Measurements from ENCODE around the gene SYP.
A peak's percentile ranks its signal among the peaks of the same experiment; 100 is the strongest.

SYP gene

DNA sequence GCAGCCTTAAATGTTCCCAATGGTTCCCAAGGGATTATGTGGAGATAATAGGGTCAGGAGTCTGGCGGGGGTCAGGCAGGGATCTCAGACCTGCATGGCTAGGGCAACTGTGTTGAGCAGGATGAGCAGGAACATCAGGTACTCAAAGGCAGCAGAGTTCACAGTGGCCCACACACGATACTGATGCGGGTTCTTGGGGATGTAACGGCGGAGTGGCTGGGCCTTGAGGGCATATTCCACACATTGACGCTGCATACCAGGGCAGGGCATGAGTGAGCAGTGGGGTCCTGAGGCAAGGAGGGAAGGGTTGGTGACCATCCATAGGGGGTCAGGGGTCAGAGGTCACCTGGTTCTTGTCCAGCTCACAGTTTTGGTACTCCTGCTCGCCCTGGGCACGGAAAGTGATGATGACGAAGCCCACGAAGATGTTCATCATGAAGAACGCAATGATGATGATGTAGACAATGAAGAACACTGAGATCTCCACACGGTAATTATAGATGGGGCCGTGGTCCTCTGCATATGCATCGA lies 15.1 kb upstream of the SYP start:
- no peak for DNase-seq

DNA sequence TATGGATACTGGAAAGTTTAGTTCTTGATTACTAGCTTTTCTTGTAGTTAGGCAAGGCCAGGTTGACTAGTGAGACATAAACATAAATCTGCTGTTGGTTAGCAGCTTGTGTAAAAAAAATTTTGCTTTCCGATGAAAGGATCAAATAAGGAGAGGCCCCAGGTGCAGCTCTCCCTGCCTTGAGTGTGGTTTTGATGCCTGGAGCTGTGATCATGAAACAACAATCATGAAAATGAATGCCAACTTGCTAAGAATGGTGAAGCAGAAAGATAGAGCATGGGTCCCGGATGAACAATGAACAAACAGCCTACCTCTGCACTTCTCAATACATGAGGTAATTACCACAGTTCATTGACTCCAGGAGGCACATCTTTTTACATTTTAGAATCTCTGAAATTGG lies 14.4 kb upstream of the SYP start:
- no peak for DNase-seq

DNA sequence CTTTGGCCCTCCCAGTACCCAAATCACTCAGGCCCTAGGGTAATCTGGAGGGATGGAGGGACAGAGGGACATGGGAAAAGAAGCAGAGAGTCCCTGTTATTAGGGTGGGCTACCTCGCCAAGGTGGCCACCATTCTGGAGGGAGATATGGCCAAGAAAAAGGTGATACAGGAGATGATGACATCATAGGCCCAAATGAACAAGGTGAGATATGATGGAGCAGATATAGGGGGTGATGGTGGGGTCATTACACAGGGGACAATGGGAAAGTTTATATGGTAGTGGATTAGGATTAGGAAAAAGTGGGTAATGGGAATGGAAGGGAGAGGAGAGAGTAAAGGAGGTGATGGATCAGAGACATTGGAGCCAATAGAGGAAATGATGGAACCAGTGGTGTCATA lies 12.9 kb upstream of the SYP start:
- no peak for DNase-seq

DNA sequence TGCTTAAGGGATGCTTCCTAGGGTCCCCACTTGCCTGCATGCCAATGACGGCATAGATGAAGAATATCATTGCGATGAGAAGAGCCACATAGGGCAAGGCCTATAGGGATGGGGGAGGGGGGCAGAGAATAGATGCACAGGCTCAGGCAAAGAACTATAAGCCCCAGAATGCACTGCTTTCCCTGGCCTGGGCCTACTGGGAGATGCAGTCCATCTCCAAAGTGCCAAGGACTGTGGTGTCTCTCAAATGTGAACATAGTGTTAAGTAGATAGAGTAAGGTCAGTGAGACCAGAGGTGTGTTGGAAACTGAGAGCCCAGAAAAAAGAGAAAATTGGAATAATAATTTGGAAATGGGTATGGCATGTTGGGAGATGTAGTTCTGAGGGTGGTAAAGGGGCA lies 12.2 kb upstream of the SYP start:
- no peak for DNase-seq

DNA sequence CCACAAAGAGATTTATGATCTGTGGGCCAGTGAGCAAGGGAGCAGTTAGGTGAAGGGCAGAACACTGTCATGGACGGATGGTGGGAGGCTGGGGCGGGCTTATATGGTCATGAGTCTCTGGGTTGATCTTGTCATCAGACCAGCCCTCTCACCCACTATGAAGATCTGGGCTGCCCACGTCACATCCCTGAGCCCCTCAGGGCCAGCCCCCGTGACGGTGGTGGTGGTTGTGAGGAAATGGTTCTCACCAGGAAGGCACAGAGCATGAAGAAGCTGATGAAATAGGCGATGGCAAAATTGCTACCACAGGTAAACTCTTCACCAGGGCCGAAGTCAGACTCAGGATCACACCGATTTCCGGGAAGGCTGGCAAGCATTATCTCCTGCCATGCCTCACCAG lies 11.1 kb upstream of the SYP start:
- DNase-seq, result no peak

DNA sequence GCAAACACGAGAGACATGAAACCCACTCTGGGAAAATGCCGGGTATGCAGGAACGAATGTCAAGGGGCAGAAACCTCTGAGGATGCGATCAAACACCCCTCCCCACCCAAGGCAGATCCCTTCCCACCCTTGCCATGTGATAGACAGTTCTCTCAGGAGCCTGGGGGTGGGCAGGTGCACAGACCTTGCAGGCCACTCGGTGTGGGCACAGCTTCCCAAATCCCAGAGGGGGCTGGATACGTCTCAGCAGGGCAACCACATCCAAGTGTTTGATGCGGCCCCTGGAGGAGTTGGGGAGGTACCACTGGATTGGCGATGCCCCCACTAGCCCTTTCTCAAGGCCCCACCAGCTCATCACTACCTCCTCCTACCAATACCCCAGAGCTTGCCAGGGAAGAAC lies 10.4 kb upstream of the SYP start:
- DNase-seq, result no peak

DNA sequence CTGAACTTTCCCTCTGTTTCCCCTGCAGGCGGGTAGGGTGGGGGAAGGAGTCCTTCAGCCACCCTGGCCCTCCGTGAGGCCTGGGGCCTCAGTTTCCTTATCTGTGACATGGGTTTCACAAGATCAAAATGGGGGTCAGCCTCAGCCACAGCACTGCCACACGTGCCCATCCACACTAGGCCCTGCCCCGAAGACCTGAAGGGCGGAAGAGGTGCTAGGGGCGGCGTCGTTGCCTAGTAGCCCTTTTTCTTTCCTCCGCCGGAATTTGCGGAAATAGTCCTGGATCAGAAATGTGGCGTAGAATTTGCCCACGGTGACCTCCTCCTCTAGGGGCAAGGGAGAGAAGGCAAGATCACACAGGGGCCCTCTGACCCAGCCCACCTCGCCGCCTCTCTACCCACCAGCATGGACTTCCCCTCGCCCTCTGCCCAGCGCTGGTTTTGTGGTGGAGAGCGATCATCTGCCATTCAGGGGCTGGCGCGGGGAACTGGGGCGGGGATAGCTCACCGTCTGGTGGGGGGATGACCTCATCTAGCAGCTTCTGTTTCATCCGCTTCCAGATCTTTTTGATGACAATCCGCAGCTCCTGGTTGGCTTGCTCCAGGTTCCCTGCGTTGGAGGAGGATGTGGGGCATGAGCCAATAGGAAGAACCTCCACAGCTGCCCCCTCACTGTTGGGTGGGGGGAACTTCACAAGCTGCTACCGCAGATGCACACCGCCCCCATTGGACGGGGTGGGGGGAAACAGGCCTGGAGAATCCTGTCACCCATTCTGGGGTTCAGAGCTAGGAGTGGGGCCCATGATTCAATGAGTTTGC lies 9.7 kb upstream of the SYP start:
- no peak for DNase-seq

DNA sequence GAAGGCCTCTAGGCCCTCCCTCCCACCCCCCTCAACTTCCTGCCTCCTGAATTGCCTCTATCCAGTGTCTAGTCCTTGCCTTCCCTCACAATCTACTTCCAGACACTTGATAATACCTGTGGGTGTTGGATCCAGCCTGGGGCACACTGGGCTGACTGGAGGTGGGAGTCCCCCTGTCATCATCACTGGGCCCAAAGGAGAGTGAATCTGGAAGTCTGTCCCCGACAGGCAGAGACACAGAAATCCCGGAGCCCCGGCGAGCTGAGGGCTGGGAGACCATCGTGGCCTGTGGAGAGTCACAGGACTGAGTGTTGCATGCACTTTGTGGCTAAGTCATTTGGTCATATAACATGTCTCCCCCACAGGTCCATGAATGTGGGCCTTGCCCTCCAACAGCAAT lies 8.4 kb upstream of the SYP start:
- no peak for DNase-seq

DNA sequence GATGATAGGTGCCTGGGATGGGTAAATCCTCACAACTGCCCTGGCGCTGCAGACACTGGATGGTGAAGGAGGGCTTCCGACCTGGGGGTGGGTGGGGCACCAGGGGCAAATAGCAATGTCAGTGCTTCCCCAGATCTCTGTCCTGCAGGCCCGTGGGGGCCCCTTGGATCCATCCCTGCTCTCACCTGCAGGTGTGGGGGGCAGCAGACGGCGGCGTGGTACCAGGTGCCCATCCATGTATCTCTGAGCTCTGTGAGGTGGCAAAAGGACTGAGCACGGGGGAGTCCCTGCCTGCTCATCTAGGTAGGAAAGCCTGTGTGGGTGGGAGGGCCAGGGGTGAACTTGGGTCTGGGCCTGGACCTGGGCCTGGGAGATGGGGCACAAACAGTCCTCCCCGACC lies 6.5 kb upstream of the SYP start:
- no peak for DNase-seq

DNA sequence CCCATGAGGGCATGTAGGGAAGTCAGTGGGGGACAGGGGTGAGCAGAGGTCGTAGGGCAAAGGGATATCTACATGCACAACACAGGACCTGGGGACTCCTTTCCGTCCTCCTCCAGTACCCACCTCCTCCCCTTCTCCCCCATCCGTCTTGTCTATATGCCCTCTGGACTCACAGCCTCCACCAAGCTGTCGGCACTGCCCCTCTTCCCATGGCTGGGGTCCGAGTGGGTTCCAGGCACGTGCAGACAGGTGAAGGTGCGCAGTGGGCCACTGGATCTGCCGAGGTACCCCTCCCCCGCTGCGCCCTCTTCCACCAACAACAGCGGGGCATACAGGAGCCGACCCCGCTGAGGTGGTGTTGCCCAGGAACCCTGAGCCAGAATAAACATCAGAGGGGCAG lies 5.5 kb upstream of the SYP start:
- DNase-seq, result no peak

DNA sequence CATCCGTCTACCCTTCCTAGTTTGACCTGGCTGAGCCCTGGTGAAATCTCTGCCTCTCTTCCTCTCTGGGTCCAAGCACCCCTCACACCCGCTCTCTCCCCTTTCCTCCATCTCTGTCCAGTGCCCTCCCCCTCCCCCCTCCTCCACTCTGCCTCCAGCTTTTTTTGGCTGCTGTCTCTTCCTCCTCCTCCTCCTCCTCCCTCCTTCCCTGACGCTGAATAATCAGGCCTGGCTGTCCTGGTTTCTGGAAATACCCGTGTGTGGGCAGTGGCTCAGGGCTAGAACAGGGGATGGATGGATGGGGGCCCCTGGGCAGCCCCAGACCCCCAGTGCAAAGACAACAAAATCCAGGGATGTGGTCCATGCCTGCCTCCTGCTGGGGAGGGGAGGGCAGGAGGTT lies 4.7 kb upstream of the SYP start:
- DNase-seq, result no peak

DNA sequence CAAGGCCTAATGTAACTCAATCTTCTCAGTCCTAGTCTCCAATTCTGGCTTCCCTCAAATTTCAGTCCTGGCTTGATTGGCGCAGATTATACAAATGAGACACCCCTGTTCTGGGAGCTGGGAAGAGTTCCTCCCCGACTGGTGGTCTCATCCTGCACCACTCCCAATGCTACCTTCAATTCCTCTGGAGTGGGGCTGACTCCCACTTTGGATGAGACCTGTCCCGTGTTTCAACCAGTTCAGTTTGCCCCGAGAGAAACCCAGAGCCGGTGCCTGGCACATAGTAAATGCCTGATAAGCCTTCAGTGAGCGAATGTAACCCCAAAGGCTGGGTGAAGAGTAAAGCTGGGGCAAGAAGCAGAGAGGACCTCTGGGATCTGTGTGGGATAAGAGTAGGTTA lies 4.0 kb upstream of the SYP start:
- no peak for DNase-seq

DNA sequence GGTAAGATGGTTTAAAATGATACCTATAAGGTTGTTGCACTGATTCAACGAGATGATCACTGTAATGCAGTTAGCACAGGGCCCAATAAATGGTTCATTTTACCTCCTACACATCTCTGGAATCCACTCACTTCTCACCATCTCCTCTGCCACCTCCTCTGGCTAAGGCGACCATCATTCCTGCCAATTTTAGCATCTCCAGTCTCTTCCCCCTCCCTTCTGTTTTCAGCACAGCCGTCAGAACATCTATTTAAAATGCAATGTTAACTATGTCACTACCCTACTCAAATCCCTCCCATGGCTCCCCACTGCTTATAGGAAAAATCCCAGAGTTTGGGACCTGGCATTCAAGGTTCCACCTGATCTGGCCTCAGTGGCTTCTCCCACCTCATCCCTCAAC lies 3.5 kb upstream of the SYP start:
- no peak for DNase-seq

DNA sequence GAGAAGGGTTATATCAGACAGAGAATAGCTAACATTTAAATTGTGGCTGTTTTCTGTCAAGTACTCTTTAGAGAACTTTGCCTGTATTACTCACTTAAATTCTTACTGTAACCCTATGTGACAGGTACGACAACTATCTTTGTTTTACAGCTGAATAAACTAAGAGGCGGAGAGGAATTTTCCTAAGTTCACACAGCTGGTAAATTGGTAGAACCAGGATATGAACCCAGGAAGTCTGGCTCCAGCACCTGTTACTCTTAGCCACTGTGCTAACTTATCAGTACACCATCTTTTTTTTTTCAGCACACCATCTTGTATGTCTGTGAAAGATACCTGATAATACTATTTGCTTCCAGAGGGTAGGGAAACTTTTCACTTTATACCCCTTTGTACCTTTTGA lies 2.0 kb upstream of the SYP start:
- DNase-seq, result no peak

DNA sequence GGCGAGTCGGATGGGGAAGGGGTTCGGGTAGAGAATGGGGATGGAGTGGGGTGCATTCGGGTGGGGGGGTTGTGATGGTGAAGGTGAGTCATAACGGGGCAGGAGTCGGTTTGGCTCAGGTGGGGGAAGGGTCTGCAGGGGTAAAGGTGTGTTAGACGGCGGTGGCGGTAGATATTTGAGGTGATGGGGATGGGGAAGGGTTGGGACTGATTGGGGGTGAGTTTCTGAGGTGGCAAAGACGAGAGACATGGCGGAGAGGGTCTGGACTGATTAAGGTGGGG lies 738 bp downstream of the SYP start:
- no peak for DNase-seq

DNA sequence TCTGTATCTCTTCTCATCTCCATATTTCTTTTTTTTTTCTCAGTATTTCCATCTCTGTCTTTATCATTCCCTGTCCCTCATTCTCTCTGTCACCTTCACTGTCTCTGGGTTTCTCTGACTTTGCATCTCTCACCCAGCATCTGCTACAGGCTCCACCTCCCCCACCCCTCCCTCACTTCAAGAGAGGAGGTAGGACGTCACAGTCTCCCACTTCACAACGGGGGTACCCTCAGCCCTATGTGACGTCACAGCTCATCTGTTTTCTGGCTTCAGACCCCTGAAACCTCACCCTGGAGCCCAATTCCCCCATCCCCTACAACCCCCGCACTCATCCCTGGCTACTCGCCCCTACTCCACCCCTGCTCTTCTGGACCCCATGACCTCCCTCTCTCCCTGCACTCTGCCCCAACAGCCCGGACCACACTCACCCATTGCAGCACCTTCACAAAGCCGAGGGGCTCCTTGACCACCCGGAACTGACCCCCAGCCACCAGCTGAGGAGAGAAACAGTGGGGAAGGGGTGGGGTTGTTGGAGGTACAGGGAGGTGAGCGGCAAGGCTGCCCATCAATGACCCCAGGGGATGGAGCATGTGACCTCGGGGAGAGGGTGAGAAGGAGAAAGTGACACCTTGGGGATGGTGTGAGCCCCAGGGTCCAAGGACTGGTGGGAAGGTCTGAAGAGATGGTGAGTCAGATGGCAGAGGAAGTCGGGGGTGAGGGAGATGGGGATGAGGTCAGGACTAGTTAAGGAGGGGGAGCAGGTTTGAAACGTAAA lies 1.3 kb downstream of the SYP start:
- DNase-seq, result no peak

DNA sequence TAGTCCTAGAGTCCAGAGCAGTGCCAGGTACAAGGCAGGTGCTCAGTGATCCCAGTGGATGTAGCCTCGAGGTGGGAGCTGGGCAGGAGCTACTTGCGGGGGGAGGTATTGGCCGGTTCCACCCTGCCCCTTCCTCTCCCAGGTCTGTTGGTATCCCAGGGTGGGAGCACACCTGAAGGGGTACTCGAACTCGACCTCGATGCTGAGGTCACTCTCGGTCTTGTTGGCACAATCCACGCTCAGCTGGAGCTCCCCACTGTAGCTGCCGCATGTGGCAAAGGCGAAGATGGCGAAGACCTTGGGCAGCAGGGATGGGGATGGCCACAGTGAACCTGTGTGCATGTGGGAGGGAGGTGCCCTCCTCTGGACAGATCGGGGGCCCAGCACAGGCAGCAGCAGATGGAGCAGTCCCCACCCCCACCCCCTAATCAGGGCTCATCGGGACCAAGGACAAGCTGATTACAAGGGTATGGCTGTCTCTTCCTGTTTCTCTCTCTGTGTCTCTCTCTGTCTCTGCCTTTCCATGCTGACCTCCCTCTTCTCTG lies 2.4 kb downstream of the SYP start:
- no peak for DNase-seq

DNA sequence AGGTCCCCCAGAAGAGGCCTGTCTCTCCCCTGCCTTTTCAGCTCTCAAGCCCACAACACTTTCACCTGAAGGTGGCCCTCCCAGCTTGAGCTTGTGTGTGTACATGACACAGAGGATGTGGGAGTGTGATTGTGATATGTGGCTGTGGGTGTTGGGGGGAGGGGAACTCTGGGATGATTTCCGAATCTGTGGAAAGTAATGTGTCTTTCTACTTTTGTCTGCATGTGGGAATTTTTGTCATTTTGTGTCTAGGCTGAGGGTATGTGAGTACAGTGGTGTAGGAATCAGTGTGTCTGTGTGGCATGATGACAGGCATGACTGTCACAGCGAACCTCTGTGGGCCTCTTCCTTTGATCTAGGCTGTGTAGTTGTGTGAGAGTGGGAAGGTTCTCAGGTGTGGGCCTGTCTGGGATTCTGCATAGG lies 6.4 kb downstream of the SYP start:
- DNase-seq, result no peak

DNA sequence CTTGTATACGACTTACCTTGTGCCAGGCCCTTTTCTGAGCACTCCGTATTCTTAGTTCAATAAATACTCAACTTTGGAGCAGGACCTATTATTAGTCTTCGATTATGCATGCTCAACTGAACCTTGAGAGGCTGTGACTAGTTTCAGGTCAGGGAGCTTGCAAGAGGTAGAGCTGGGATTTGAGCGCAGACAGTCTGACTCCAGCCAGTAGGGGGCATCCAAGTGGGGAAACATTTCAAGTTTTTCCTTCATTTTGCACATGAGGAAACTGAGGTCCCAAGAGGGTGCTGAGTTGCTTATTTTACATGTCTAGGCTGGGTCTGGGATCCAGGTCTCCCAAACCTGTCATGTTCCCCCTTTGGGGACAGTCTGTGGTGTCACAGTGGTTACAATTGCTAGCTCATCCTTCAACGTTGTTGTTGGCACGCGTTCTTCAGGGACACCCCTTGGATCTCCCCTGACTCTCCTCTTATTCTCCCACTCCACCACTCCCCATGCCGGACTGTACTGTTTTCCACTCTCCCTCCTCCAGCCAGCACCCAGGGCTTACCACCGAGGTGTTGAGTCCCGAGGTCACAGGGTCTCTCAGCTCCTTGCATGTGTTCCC lies 7.2 kb downstream of the SYP start:
- DNase-seq, result no peak

DNA sequence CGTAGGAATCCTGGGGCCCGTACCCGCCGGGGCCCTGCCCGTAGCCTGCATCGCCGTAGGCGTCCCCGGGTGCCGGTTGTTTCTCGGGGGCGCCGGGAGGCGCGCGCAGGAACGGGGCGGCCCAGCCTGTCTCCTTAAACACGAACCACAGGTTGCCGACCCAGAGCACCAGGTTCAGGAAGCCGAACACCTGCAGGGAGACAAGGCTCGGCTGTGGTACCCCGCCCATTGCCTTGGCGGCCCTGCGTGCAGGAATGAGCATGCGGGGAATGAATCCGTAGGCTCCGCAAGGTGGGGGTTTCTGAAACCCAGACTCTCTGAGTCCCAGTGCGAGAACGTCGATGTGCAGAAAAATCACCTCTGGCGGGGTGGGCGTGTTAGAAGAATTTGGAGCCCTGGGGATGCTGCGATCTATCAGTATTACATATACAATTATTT lies 8.4 kb downstream of the SYP start:
- DNase-seq, result no peak

DNA sequence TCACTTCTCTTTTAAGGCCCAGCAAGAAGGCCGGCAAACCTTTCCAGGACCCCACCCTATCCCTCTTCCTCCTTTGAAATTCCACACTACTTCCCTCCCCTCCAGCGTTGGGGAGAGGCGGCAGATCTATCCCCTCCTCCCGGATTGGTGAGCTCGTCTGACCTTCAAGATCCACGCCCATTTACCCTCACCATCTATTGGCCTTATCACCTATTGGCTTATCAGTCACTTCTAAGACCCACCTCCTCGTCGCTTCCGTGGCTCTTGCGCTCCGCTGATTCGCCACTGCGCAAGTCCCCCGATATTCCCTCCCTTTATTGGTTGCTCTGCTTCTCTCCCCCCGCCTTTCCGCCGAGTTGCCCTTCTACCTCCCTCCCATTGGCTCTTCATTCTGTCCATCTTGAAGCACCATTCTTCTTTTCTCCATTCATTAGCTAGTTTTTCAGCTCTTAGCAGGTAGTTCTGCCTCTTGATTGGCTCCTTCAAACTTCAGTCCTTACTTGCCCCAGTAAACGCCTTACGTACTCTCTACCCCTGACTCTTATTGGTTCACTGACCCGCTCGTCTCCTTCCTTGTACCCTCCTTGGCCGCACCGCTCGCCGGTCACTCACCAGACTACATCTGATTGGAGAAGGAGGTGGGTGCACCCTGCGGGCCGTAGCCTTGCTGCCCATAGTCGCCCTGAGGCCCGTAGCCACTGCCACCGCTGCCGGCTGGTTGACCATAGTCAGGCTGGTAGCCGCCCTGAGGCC lies 9.0 kb downstream of the SYP start:
- peak; percentile 95 for DNase-seq

DNA sequence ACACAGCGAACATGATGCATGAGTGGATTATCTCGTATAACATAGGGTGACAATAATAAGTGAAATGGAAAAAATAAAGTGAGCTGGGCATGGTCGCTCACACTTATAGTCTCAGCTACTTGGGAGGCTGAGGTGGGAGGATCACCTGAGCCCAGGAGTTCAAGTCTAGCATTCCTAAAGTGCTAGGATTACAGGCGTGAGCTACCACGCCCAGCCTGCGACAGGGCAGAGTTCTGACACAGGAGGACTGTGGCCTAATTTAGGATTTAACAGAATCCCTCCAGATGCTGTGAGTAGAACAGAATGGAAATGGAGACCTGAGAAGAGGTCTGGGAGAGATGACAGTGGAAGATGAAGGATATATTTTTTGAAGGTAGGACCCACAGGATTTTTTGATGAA lies 10.4 kb downstream of the SYP start:
- no peak for DNase-seq

DNA sequence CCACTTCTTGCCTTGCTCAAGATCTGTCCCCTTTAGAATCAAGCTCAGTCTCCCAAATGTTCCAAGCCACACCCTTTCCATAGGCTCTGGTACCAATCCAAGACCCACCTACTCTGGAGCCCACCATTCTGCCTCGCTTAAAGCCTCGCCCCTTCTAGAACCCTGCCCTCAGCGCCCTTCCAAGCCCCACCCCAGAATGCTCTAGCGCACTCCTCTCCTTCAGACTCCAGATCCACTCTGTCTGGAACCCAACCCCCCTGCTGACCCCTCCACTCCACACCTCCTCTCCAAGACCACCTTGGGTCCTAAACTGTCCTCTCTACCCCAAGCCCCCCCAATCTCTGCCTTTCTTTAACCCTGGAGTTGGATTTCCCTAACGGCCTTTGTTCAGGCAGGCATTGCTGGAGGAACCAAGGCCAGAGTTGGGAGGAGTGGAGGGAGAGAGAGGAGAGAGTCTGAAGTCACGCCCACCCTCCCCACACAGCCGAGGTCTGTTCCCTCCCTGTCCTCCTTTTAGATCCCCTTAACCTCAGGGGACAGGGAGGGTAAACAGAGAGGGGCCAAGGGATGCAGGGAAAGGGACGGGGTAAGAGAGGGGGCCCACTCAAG lies 11.4 kb downstream of the SYP start:
- no peak for DNase-seq
